ENCODE data around the gene TAAR6. TPM values are rescaled to one million over a fixed set of nuclear protein-coding genes. Genes with fewer than 3 reads are reported as not detected.
A peak's percentile ranks its signal among the peaks of the same experiment; 100 is the strongest.
"Not testable (repeated sequence)": the region's sequence is repeated elsewhere in the genome, so short reads cannot be mapped to it uniquely, and the experiment has no call there.

Gene TAAR6
- total RNA-seq, 1 donor from 2014 or later: not detected

DNA sequence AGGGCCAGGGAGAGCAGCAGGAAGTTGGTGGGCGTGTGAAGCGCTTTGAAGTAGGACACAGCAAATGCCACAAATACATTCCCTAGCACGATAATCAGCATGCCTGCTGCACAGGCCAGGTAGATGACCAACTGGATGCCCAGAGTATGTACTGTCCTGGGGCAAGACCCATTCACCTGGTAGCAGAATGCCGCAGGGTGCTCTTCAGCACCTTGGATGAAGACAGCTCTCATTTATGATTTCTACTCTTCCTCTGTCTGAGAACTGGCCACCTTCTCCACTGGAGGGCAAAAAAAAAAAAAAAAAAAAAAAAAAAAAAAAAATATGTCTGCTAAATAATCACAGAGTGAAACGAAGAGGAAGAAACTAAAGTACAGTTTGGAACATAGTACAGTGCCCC lies 19.3 kb downstream of the TAAR6 start, which contains the start of gene TAAR5:
TAAR5 (minus strand) TSS at position 288 of the 400 bp plus-strand sequence; CDS start at position 233, 55 bp downstream.
- DNase-seq (ENCODE audit: low spot score) (no peak), ATAC-seq (no peak)

DNA sequence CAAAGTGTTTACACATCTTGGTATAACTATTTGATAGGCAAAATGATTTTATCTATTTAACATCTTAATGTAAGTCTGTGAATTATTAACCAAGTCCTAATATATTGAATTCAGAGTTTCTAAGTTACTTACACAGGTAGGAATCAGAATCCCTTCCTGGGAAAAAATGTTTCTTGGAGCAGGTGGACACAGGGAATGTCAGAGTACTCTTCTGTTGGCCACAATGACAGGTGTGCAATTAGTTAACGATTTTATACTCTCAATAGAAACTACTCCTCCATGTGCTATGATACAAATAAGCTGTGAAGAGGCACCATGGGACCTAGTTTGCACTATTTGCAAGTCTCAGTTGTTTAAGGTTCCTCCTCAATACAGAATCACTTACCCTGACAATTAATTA lies 20.2 kb downstream of the TAAR6 start:
- no peak for ATAC-seq
- no peak for DNase-seq (ENCODE audit: low spot score)

GRCh38 chr6:132592855-132593254 lies 22.7 kb downstream of the TAAR6 start:
- no peak for ATAC-seq

GRCh38 chr6:132596201-132596600 lies 26.1 kb downstream of the TAAR6 start:
- DNase-seq (ENCODE audit: low spot score) (peak; percentile 54), ATAC-seq (peak; percentile 80)

More at GRCh38 chr6:132592855-132593254, 22.7 kb downstream of the TAAR6 start:
- no peak for DNase-seq (ENCODE audit: low spot score)

GRCh38 chr6:132598473-132598872 lies 28.4 kb downstream of the TAAR6 start:
- ATAC-seq (peak; percentile 90), DNase-seq (ENCODE audit: low spot score) (peak; percentile 66)

DNA sequence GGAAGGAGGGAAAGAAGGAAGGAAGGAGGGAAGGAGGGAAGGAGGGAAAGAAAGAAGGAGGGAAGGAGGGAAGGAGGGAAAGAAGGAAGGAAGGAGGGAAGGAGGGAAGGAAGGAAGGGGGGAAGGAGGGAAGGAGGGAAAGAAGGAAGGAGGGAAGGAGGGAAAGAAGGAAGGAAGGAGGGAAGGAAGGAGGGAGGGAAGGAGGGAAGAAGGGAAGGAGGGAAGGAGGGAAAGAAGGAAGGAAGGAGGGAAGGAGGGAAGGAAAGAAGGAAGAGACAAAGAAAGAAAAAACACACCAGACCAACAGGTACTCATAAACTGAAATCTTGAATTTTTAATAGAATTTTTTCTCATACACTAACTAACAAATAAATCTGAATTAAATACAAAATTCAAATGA lies 30.8 kb downstream of the TAAR6 start:
- DNase-seq (ENCODE audit: low spot score); ATAC-seq: not testable (repeated sequence)

DNA sequence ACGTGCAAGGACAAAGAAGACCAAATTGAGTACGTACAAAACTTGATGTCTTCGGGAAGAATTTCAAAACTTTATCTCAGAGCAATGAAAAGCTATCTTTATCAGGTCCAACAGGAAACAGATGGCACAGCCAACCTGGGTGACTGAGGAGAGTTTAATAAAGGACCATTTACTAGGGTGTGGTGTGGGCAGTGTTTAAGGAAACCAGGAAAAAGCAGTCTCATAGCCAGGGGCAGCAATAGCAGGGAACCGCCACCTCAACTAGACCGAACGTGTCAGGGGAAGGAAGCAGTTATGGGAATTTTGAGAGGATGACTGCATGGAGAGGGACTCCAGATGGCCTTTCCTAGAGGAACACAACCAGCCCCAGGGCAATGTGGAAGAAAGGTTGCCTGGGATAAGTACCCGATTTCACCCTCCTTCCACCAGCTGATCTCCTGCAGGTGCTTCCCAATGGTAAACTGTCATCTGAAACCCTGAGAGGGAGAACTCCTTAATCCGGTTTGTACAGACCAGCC lies 34.6 kb downstream of the TAAR6 start:
- ATAC-seq: no peak

GRCh38 chr6:132607544-132608233 lies 37.6 kb downstream of the TAAR6 start:
- ATAC-seq: peak; percentile 69
- no peak for DNase-seq (ENCODE audit: low spot score)

More for the DNA sequence above, 34.6 kb downstream of the TAAR6 start:
- no peak for DNase-seq (ENCODE audit: low spot score)

DNA sequence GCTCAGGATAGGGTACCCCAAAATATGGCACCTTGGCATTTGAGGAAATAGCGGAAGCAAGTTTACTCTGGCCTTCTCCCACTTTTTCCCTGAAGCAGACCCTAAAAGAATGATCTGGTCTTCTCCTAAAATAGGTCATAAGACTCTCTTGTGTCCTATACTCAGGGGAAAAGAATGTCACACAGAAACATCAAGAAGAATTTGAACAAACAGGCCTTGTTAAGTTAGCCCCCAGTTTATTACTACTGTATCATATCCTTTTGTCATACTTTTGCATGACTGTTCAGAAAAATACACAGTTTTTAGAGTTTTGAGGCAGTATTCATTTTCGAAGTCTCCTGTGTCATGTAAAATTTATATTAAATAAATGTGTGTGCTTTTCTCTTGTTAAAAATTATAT lies 41.5 kb downstream of the TAAR6 start:
- ATAC-seq (no peak), DNase-seq (ENCODE audit: low spot score) (no peak)

DNA sequence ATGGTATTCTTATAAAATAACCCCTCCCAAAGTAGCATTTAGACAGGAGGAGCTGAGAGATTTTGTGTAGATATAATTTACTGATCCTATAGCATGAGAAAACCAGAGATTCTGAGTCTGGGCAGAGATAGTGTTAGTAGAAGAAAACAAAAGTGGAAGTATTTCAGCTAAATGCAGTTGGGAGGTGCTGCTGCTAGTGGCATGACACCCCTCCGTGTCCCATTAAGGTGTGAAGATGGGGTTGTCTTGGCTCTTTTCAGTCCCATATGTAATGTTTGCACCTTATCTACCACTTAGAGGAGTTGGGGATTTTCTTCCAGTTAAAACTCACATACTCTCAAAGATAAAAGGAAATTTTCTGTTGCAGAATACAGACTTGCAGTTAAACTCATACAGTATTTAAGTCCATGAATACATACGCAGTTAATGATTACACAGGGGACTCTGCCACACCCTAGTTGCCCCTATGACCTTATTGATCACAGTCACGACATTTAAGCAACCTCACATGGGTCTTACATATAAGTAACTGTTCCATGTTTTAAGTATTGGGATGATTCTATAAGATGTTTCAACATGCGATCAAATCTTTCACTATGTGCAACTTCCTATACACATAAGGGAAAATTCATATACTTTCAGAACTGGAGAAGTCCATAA lies 42.5 kb downstream of the TAAR6 start:
- peak; percentile 58 for ATAC-seq

DNA sequence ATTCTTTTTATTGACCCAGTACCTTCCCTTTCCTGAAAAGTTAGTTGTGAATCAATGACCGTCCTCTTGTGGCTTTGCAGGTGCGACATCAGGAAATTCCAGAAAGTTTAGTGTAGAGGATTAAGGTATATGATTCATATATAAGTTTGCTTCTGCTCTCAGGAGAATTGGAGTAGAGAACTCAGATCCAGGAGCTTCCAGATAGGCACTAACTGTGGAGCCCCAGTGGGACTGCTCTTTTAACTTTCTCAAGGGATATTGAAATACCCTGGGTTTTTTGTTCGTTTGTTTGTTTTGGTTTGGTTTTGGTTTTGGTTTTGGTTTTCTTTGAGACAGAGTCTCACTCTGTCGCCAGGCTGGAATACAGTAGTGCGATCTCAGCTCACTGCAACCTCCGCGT lies 44.4 kb downstream of the TAAR6 start:
- peak; percentile 78 for ATAC-seq
- no peak for DNase-seq (ENCODE audit: low spot score)

More for the DNA sequence above, 42.5 kb downstream of the TAAR6 start:
- no peak for DNase-seq (ENCODE audit: low spot score)

GRCh38 chr6:132616677-132617076 lies 46.6 kb downstream of the TAAR6 start:
- ATAC-seq (no peak), DNase-seq (ENCODE audit: low spot score) (no peak)

Other genes with a start within 250 kb of the TAAR6 start
- gene MOXD1, start 168.8 kb upstream of the TAAR6 start, total RNA-seq: 0.28 TPM
- gene STX7, start 57.2 kb upstream of the TAAR6 start, total RNA-seq: 13.5 TPM
- not detected for gene TAAR9, start 32.0 kb upstream of the TAAR6 start, total RNA-seq
- gene TAAR8, start 17.6 kb upstream of the TAAR6 start, total RNA-seq: not detected
- not detected for gene TAAR5, start 19.4 kb downstream of the TAAR6 start, total RNA-seq
- gene TAAR2, start 54.0 kb downstream of the TAAR6 start, total RNA-seq: not detected
- gene TAAR1, start 88.9 kb downstream of the TAAR6 start, total RNA-seq: not detected
- 74.8 TPM for gene VNN1, start 143.7 kb downstream of the TAAR6 start, total RNA-seq
- gene VNN2, start 187.6 kb downstream of the TAAR6 start, total RNA-seq: 0.78 TPM
- 4.5 TPM for gene SLC18B1, start 228.3 kb downstream of the TAAR6 start, total RNA-seq
- 384 TPM for gene RPS12, start 244.2 kb downstream of the TAAR6 start, total RNA-seq